Measurements from ENCODE around the gene SVBP. TPM values are rescaled to one million over a fixed set of nuclear protein-coding genes. Genes with fewer than 3 reads are reported as not detected.

Gene SVBP
- total RNA-seq, 3 donors from 2014 or later (not counting 1 experiment from before 2014, with no cell fraction given), result 13.8 to 16.1 (median 15.2) TPM

- Mint-ChIP-seq H3K27me3 (ENCODE audit: low read depth in 2 of 2) (no peaks in the 10 kb centered on the region), H3K36me3 (no peaks in the 10 kb centered on the region), H3K27ac (no peak overlapping the region)
Observed at GRCh38 chr1:42844592-42845140, 27.5 kb upstream of the SVBP start.

DNA sequence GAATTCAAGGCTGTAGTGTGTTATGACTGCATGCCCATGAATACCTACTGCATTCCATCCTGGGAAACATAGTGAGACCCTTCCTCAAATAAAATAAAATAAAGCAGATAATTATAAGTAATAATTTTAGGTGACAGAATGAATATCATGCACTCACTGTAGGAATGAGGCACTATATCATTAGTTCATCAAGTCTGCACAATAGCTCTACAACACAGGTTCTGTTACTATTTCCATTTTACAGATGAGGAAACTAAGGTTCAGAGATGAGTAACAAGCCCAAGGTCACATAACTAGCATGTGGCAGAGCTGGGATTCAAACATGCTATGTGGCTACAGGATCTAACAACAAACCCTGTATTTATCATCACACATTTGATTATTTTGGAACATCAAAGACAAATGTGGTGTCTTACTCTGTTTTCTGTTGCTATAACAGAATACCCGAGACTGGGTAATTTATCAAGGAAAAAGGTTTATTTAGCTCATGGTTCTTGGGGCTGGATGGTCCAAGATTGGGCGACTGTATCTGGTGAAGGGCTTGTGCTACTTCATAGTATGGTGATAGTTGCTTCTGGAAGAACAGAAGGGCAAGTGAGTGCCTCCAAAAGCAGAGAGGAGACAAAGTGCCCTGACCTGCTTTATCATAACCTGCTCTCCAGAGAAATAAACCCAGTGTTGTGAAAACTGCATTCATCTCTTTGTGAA is 24.4 kb upstream of the SVBP start:
- Mint-ChIP-seq H3K9me3 (no peaks in the 10 kb centered on the region), H3K36me3 (no peaks in the 10 kb centered on the region), H3K4me3 (no peak overlapping the region), H3K4me1 (peaks cover 0 to 6% of the 10 kb centered on the region in 2 donors), H3K27me3 (ENCODE audit: low read depth in 2 of 2) (no peaks in the 10 kb centered on the region), H3K27ac (no peak overlapping the region)
- ATAC-seq (no peak), DNase-seq (no peak)
- Histone ChIP-seq H3K27ac (ENCODE audit: low read length) (no peak overlapping the region), H3K27me3 (ENCODE audit: control insufficient read depth, insufficient read depth, low read length) (no peaks in the 10 kb centered on the region), H3K9me3 (ENCODE audit: control insufficient read depth, insufficient read depth, low read length) (no peaks in the 10 kb centered on the region), H3K36me3 (ENCODE audit: control insufficient read depth, insufficient read depth, low read length) (no peaks in the 10 kb centered on the region), H3K4me1 (ENCODE audit: control insufficient read depth, insufficient read depth, low read length) (peaks cover 7% of the 10 kb centered on the region), H3K4me3 (ENCODE audit: low read length) (no peak overlapping the region)
- WGBS (ENCODE audit: insufficient coverage), result 83% methylated on average over 2 of the region's 2 CpGs
- TF ChIP-seq, protein P1, sequence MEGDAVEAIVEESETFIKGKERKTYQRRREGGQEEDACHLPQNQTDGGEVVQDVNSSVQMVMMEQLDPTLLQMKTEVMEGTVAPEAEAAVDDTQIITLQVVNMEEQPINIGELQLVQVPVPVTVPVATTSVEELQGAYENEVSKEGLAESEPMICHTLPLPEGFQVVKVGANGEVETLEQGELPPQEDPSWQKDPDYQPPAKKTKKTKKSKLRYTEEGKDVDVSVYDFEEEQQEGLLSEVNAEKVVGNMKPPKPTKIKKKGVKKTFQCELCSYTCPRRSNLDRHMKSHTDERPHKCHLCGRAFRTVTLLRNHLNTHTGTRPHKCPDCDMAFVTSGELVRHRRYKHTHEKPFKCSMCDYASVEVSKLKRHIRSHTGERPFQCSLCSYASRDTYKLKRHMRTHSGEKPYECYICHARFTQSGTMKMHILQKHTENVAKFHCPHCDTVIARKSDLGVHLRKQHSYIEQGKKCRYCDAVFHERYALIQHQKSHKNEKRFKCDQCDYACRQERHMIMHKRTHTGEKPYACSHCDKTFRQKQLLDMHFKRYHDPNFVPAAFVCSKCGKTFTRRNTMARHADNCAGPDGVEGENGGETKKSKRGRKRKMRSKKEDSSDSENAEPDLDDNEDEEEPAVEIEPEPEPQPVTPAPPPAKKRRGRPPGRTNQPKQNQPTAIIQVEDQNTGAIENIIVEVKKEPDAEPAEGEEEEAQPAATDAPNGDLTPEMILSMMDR (IDR thresholded peaks at IDR 0.05), result no peak
- intact Hi-C loops (cut with micrococcal nuclease), result no loop called here

More at GRCh38 chr1:42844592-42845140, 27.5 kb upstream of the SVBP start:
- no peaks in the 10 kb centered on the region for H3K9me3 Mint-ChIP-seq
- H3K36me3 ChIP-seq (ENCODE audit: control insufficient read depth, insufficient read depth, low read length), result peaks cover 5% of the 10 kb centered on the region
- TF ChIP-seq, protein P1 (IDR thresholded peaks at IDR 0.05), result no peak
- peaks cover 14% of the 10 kb centered on the region for H3K4me1 ChIP-seq (ENCODE audit: control insufficient read depth, insufficient read depth, low read length)
- H3K9me3 ChIP-seq (ENCODE audit: control insufficient read depth, insufficient read depth, low read length), result no peaks in the 10 kb centered on the region
- ATAC-seq, result no peak
- intact Hi-C loops (cut with micrococcal nuclease), result no loop called here
- H3K4me1 Mint-ChIP-seq, result peaks cover 17 to 28% of the 10 kb centered on the region in 2 donors
- H3K4me3 ChIP-seq (ENCODE audit: low read length), result no peak overlapping the region
- no peak for DNase-seq
- H3K4me3 Mint-ChIP-seq, result no peak overlapping the region
- H3K27me3 ChIP-seq (ENCODE audit: control insufficient read depth, insufficient read depth, low read length), result no peaks in the 10 kb centered on the region
- no peak overlapping the region for H3K27ac ChIP-seq (ENCODE audit: low read length)
- 94% methylated on average over 3 of the region's 4 CpGs for WGBS (ENCODE audit: insufficient coverage)

GRCh38 chr1:42841010-42841409 is 23.8 kb upstream of the SVBP start:
- DNase-seq (no peak), ATAC-seq (no peak)
- no peak overlapping the region for H3K27ac ChIP-seq (ENCODE audit: low read length)
- TF ChIP-seq, protein P1 (IDR thresholded peaks at IDR 0.05), result no peak
- 63% methylated on average over 1 of the region's 3 CpGs for WGBS (ENCODE audit: insufficient coverage)
- H3K27me3 ChIP-seq (ENCODE audit: control insufficient read depth, insufficient read depth, low read length), result no peaks in the 10 kb centered on the region
- H3K36me3 Mint-ChIP-seq, result no peaks in the 10 kb centered on the region
- no peaks in the 10 kb centered on the region for H3K27me3 Mint-ChIP-seq (ENCODE audit: low read depth in 2 of 2)
- H3K9me3 ChIP-seq (ENCODE audit: control insufficient read depth, insufficient read depth, low read length), result no peaks in the 10 kb centered on the region
- H3K4me1 Mint-ChIP-seq, result peaks cover 0 to under 1% of the 10 kb centered on the region in 2 donors
- H3K4me3 Mint-ChIP-seq, result no peak overlapping the region
- no peak overlapping the region for H3K4me3 ChIP-seq (ENCODE audit: low read length)
- intact Hi-C loops (cut with micrococcal nuclease), result no loop called here
- H3K4me1 ChIP-seq (ENCODE audit: control insufficient read depth, insufficient read depth, low read length), result peaks cover 5% of the 10 kb centered on the region
- H3K9me3 Mint-ChIP-seq, result no peaks in the 10 kb centered on the region
- no peaks in the 10 kb centered on the region for H3K36me3 ChIP-seq (ENCODE audit: control insufficient read depth, insufficient read depth, low read length)
- no peak overlapping the region for H3K27ac Mint-ChIP-seq

Measured in natural killer cell (primary cell).